Panc1 (cell line): ENCODE results near the gene PROK1. TPM values are rescaled to one million over a fixed set of nuclear protein-coding genes. Genes with fewer than 3 reads are reported as not detected.

Source experiments
- ATAC-seq: fragments of 200-7000 bp; cut with Tn5 transposase; 2 replicates; pipeline ENCODE4 v1.9.1; 2020; ENCODE audit warnings: mild to moderate bottlenecking, moderate library complexity
- BruUV-seq: library from RNA; stranded (reverse); fragments of 400-500 nt; replicated peaks from 2 replicates; lab custom pipeline; 2021; lab: Mats Ljungman, UMichigan
- CTCF ChIA-PET: fragments of 300-600 bp; sonication (Branson Sonifier 250); formaldehyde crosslinking; loops from one replicate; lab custom pipeline; 2022; ENCODE audit warnings: antibody characterized with exemption; lab: Charles Lee
- POLR2A ChIA-PET: fragments of 300-600 bp; sonication (Branson Sonifier 250); formaldehyde crosslinking; loops from one replicate; lab custom pipeline; 2022; ENCODE audit warnings: antibody characterized with exemption; lab: Charles Lee
- DNase-seq: peaks from one replicate; pipeline ENCODE4 v3.0.0-alpha.2; 2010; ENCODE audit warnings: low read depth, low spot score
- H3K27ac ChIP-seq: 2 replicates; pipeline ENCODE4 v1.5.1; 2011; ENCODE audit warnings: mild to moderate bottlenecking, low read length, inconsistent platforms
- H3K27me3 ChIP-seq: fragments of 200-500 bp; sonication (Bioruptor generic); 2 replicates; pipeline ENCODE4 v1.6.0; 2014; ENCODE audit warnings: low read length, inconsistent platforms; ENCODE audit not compliant: control insufficient read depth, insufficient read depth
- H3K36me3 ChIP-seq: fragments of 200-500 bp; sonication (Bioruptor generic); 2 replicates; pipeline ENCODE4 v1.5.1; 2014; ENCODE audit warnings: inconsistent platforms, mild to moderate bottlenecking, low read length, moderate library complexity; ENCODE audit not compliant: control insufficient read depth, insufficient read depth
- H3K4me1 ChIP-seq: 2 replicates; pipeline ENCODE4 v1.5.1; 2011; ENCODE audit warnings: inconsistent platforms, mild to moderate bottlenecking, low read length, moderate library complexity; ENCODE audit not compliant: control insufficient read depth, insufficient read depth
- H3K4me3 ChIP-seq, 2 experiments: 2 replicates each; pipeline ENCODE4 v1.5.1; 2011 to 2012; ENCODE audit warnings: low read depth in 2 of 2, low read length in 2 of 2, mild to moderate bottlenecking in 2 of 2, inconsistent platforms in 1 of 2, moderate library complexity in 1 of 2
- H3K9me3 ChIP-seq: fragments of 200-500 bp; sonication (Bioruptor generic); 2 replicates; pipeline ENCODE4 v1.5.1; 2014; ENCODE audit warnings: low read depth, mild to moderate bottlenecking, inconsistent platforms, low read length, moderate library complexity; ENCODE audit not compliant: control insufficient read depth, insufficient read depth
- POLR2AphosphoS5 ChIP-seq: IDR thresholded peaks from 2 replicates; pipeline ENCODE4 v1.6.1; 2012; ENCODE audit warnings: mild to moderate bottlenecking, low read depth, low read length, moderate library complexity
- SIN3A ChIP-seq: IDR thresholded peaks from 2 replicates; pipeline ENCODE4 v1.6.1; 2012; ENCODE audit warnings: low read depth, mild to moderate bottlenecking, low read length, moderate library complexity, borderline replicate concordance; ENCODE audit not compliant: insufficient read depth
- TCF7L2 ChIP-seq: IDR thresholded peaks from 2 replicates; pipeline ENCODE4 v1.6.1; 2011; ENCODE audit warnings: mild to moderate bottlenecking, low read depth, low read length, inconsistent platforms
- in situ Hi-C: cut with HindIII; loops from 2 replicates; pipeline ENCODE4 v1.10.0; 2016; ENCODE audit warnings: low sequenced_read_pairs, low pct_unique_long_range_greater_than_20kb
- intact Hi-C: fragments of 100-400 bp; cut with micrococcal nuclease; formaldehyde crosslinking; loops from one replicate; pipeline ENCODE4 v1.10.0; 2022; ENCODE audit not compliant: unreplicated experiment
- total RNA-seq: library from RNA; stranded (reverse); gene quantifications from one replicate; pipeline ENCODE4 v1.2.1, GENCODE V29; 2021; ENCODE audit not compliant: unreplicated experiment
- TF ChIP-seq, protein P1 (sequence below): fragments of 450-650 bp; IDR thresholded peaks from 2 replicates; pipeline ENCODE4 v1.5.1; 2017; ENCODE audit warnings: mild to moderate bottlenecking
- TF ChIP-seq, protein P2 (sequence below), 2 experiments: IDR thresholded peaks; 2 replicates each; pipeline ENCODE4 v1.6.1; 2011 to 2012; ENCODE audit warnings: low read depth in 2 of 2, control low read depth in 1 of 2, low read length in 1 of 2, mild to moderate bottlenecking in 1 of 2, moderate library complexity in 1 of 2; ENCODE audit not compliant: insufficient read depth in 1 of 2

Gene PROK1
- total RNA-seq, 1 experiment from 2014 or later: not detected

DNA sequence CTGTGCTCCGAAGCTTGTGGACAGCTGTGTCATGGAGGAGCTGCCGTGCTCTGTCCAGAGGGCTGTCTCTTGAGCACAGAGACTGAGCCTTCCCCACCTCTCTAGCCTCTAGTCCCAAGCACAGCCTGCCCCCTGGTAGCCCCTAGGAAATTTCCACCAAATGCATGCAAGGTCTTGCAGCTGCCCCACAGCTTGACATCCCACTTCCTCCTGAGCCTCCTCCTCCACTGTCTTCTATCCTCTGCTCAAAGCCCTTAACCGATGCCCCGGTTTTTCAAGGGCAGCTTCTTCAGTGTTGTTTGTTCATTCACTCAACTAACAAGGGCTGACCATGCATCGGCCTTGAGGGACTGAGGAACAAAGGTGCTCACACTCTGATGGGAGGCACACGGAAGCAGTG, 20.6 kb upstream of the PROK1 start:
- TF ChIP-seq POLR2AphosphoS5 (no peak), SIN3A (no peak), TCF7L2 (no peak)
- TF ChIP-seq, protein P1, sequence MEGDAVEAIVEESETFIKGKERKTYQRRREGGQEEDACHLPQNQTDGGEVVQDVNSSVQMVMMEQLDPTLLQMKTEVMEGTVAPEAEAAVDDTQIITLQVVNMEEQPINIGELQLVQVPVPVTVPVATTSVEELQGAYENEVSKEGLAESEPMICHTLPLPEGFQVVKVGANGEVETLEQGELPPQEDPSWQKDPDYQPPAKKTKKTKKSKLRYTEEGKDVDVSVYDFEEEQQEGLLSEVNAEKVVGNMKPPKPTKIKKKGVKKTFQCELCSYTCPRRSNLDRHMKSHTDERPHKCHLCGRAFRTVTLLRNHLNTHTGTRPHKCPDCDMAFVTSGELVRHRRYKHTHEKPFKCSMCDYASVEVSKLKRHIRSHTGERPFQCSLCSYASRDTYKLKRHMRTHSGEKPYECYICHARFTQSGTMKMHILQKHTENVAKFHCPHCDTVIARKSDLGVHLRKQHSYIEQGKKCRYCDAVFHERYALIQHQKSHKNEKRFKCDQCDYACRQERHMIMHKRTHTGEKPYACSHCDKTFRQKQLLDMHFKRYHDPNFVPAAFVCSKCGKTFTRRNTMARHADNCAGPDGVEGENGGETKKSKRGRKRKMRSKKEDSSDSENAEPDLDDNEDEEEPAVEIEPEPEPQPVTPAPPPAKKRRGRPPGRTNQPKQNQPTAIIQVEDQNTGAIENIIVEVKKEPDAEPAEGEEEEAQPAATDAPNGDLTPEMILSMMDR: no peak
- TF ChIP-seq, protein P2, sequence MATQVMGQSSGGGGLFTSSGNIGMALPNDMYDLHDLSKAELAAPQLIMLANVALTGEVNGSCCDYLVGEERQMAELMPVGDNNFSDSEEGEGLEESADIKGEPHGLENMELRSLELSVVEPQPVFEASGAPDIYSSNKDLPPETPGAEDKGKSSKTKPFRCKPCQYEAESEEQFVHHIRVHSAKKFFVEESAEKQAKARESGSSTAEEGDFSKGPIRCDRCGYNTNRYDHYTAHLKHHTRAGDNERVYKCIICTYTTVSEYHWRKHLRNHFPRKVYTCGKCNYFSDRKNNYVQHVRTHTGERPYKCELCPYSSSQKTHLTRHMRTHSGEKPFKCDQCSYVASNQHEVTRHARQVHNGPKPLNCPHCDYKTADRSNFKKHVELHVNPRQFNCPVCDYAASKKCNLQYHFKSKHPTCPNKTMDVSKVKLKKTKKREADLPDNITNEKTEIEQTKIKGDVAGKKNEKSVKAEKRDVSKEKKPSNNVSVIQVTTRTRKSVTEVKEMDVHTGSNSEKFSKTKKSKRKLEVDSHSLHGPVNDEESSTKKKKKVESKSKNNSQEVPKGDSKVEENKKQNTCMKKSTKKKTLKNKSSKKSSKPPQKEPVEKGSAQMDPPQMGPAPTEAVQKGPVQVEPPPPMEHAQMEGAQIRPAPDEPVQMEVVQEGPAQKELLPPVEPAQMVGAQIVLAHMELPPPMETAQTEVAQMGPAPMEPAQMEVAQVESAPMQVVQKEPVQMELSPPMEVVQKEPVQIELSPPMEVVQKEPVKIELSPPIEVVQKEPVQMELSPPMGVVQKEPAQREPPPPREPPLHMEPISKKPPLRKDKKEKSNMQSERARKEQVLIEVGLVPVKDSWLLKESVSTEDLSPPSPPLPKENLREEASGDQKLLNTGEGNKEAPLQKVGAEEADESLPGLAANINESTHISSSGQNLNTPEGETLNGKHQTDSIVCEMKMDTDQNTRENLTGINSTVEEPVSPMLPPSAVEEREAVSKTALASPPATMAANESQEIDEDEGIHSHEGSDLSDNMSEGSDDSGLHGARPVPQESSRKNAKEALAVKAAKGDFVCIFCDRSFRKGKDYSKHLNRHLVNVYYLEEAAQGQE (IDR thresholded peaks at IDR 0.05; ENCODE audit: insufficient read depth in 1 of 2, low read depth in 2 of 2, low read length in 1 of 2): no peak
- BruUV-seq: no TSS peak
- Histone ChIP-seq H3K27ac (no peak overlapping the region), H3K36me3 (no peaks in the 10 kb centered on the region), H3K27me3 (peaks cover 4% of the 10 kb centered on the region; the same call in 1 of the 2 replicates), H3K4me1 (no peaks in the 10 kb centered on the region; the same call in 1 of the 2 replicates), H3K9me3 (no peaks in the 10 kb centered on the region), H3K4me3 (no peak overlapping the region)
- in situ Hi-C loops: no loop called here
- intact Hi-C loops: no loop called here
- DNase-seq (no peak), ATAC-seq (no peak)
- ChIA-PET CTCF (no interaction called here), POLR2A (no interaction called here)

DNA sequence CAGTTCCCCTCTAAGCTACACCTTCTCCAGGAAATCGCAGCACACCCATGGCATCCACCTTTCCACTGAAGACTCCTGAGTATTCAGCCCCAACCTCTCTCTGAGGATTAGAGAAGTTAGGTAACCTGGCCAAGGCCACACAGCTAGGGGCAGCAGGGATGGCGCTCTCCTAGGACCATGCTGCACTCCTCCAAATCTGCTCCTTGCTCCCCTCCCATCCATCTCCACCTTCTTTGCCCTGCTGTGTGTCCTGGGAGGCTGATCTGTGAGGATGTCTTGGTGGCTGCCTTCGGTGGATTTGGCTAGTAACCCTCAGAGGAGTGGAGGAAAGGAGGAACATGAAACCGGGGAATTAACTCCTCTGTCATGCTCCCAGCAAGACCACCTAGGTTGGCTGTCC, 20.0 kb upstream of the PROK1 start:
- H3K27ac ChIP-seq: no peak overlapping the region
- TF ChIP-seq, protein P1: no peak
- DNase-seq (no peak), ATAC-seq (no peak)
- no TSS peak for BruUV-seq
- ChIA-PET CTCF (no interaction called here), POLR2A (no interaction called here)
- H3K4me1 ChIP-seq: no peaks in the 10 kb centered on the region; the same call in 1 of the 2 replicates
- intact Hi-C loops (no loop called here), in situ Hi-C loops (no loop called here)
- H3K4me3 ChIP-seq: no peak overlapping the region
- peaks cover 4% of the 10 kb centered on the region; the same call in 1 of the 2 replicates for H3K27me3 ChIP-seq
- no peaks in the 10 kb centered on the region for H3K9me3 ChIP-seq
- H3K36me3 ChIP-seq: no peaks in the 10 kb centered on the region
